ENCODE results near the gene IL3RA.

Gene IL3RA

GRCh38 chrX:1354036-1355019 lies 17.7 kb downstream of the IL3RA start:
- in situ Hi-C loops (cut with MboI; ENCODE audit: low sequenced_read_pairs, unreplicated experiment), result no loop called here

DNA sequence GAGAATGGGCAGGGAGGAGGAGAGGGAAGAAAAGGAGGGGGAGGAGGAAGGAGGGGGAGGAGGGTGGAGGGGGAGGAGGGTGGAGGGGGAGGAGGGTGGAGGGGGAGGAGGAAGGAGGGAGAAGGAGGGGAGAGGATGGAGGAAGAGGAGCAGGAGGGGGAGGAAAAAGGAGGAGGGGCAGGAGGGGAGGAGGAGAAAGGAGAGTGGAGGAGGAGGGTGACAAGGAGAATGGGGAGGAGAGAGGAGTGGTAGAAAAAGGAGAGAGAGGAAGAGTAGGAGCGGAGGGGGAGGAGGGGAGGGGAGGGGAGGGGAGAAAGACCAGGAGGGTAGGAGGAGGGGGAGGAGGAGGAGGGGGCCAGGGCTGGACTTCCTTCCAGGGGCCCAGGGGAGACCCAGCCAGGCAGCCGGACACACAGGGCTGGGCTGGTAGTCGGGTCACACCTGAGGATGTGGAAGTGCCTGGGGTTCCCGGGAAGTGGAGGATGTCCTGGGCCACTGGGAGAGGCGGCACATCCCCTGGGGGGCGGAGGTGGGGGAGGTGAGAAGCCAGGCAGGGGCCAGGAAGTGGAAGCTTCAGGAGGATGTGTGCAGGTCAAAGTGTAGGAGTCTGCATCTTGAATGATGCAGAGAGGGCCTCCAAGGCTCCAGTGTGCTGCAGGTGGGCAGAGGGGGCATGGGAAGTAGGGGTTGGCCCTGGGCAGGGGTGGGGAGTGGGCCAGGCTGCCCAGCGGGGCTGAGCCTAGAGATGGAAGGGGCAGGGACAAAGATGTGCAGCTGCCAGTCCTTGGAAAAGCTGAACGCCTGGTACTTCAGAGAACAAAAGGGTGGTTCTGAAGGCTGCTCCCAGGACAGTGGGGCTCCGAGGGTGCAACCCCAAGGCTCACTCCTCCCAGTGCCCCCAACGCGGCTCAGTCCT lies 18.8 kb downstream of the IL3RA start:
- TF ChIP-seq, protein P1, sequence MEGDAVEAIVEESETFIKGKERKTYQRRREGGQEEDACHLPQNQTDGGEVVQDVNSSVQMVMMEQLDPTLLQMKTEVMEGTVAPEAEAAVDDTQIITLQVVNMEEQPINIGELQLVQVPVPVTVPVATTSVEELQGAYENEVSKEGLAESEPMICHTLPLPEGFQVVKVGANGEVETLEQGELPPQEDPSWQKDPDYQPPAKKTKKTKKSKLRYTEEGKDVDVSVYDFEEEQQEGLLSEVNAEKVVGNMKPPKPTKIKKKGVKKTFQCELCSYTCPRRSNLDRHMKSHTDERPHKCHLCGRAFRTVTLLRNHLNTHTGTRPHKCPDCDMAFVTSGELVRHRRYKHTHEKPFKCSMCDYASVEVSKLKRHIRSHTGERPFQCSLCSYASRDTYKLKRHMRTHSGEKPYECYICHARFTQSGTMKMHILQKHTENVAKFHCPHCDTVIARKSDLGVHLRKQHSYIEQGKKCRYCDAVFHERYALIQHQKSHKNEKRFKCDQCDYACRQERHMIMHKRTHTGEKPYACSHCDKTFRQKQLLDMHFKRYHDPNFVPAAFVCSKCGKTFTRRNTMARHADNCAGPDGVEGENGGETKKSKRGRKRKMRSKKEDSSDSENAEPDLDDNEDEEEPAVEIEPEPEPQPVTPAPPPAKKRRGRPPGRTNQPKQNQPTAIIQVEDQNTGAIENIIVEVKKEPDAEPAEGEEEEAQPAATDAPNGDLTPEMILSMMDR (IDR thresholded peaks at IDR 0.05; ENCODE audit: borderline replicate concordance, control extremely low read depth, extremely low read depth, insufficient read depth, missing control alignments), result no peak
- in situ Hi-C loops (cut with MboI; ENCODE audit: low sequenced_read_pairs, unreplicated experiment), result no loop called here
- peak; percentile 27 for DNase-seq (ENCODE audit: low spot score)

More at GRCh38 chrX:1354036-1355019, 17.7 kb downstream of the IL3RA start:
- TF ChIP-seq, protein P1 (IDR thresholded peaks at IDR 0.05; ENCODE audit: borderline replicate concordance, control extremely low read depth, extremely low read depth, insufficient read depth, missing control alignments), result no peak
- peak; percentile 10 for DNase-seq (ENCODE audit: low spot score)

GRCh38 chrX:1357993-1358392 lies 21.4 kb downstream of the IL3RA start:
- in situ Hi-C loops (cut with MboI; ENCODE audit: low sequenced_read_pairs, unreplicated experiment), result no loop called here
- TF ChIP-seq, protein P1 (IDR thresholded peaks at IDR 0.05; ENCODE audit: borderline replicate concordance, control extremely low read depth, extremely low read depth, insufficient read depth, missing control alignments), result no peak
- no peak for DNase-seq (ENCODE audit: low spot score)

DNA sequence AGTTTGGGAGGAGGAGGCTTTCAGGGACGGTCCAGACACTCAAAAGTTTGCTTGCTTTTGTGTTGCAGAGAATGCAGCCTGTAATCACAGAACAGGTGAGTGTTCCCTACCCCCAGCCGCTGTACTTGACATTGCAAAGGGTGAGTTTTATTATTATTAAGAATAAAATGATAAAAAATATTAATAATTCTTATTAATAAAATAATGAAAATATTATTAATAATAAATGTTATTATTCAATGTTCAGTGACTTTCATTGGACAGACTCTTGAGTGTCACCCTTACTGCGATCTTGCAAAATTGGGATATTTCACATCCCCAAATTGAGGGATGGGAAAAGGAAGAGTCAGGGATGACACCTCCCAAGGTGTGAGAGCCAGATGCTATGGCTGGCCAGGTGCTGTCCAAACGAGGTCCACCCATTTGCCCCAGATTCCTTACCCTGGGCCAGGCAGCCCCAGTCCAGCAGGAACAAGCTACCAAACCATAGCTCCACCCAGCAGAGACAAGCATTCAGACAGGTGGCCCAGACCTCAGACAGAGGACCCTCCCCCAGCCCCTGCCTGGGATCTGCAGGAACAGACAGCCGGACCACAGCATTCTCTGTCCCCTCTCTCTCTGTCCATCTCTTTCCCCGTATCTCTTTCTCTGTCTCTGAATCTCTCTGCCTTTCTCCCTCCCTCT lies 22.4 kb downstream of the IL3RA start:
- TF ChIP-seq, protein P1 (IDR thresholded peaks at IDR 0.05; ENCODE audit: borderline replicate concordance, control extremely low read depth, extremely low read depth, insufficient read depth, missing control alignments), result no peak
- DNase-seq (ENCODE audit: low spot score), result peak; percentile 6
- in situ Hi-C loops (cut with MboI; ENCODE audit: low sequenced_read_pairs, unreplicated experiment), result no loop called here

DNA sequence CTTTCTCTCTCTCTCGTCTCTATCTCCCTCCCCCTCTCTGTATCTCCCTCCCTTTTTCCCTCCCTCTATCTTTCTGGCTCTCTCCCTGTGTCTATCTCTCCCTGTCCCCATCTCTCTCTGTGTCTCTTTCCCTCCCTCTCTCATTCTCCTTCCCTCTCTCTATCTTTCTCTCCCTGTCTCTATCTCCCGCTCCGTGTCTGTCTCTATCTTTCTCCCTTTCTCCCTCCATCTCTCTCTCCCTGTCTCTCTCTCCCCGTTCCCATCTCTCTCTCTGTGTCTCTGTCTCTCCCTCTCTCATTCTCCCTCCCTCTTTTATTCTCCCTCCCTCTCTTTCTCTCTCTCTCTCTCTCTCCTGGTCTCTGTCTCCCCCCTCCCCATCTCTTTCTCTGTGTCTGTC lies 22.9 kb downstream of the IL3RA start:
- no peak for DNase-seq (ENCODE audit: low spot score)
- in situ Hi-C loops (cut with MboI; ENCODE audit: low sequenced_read_pairs, unreplicated experiment), result no loop called here
- TF ChIP-seq, protein P1 (IDR thresholded peaks at IDR 0.05; ENCODE audit: borderline replicate concordance, control extremely low read depth, extremely low read depth, insufficient read depth, missing control alignments), result no peak

DNA sequence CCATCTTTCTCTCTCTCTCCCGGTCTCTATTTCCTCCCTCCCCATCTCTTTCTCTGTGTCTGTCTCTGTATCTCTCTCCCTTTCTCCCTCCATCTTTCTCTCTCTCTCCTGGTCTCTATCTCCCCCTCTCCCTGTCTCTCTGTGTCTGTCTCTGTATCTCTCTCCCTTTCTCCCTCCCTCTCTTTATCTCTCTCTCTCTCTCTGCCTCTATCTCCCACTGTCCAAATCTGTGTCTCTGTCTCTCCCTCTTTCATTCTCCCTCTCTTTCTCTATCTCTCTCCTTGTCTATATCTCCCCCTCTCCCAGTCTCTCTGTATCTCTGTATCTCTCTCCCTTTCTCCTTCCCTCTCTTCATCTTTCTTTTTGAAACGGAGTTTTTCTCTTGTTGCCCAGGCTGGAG lies 23.6 kb downstream of the IL3RA start:
- in situ Hi-C loops (cut with MboI; ENCODE audit: low sequenced_read_pairs, unreplicated experiment), result no loop called here
- TF ChIP-seq, protein P1 (IDR thresholded peaks at IDR 0.05; ENCODE audit: borderline replicate concordance, control extremely low read depth, extremely low read depth, insufficient read depth, missing control alignments), result no peak
- DNase-seq (ENCODE audit: low spot score), result no peak

All from GM13976 (cell line).